NK-92 (cell line): ENCODE measurements around the gene PACSIN2.
"Not testable (repeated sequence)": the region's sequence is repeated elsewhere in the genome, so short reads cannot be mapped to it uniquely, and the experiment has no call there.

Experiments
- DNase-seq: peaks from one replicate; lab custom pipeline; 2025; ENCODE audit not compliant: unreplicated experiment; lab: John Stamatoyannopoulos, UW

The PACSIN2 gene

GRCh38 chr22:42967933-42968332 lies 47.0 kb downstream of the PACSIN2 start:
- DNase-seq, result no peak

GRCh38 chr22:42967005-42967404 lies 47.9 kb downstream of the PACSIN2 start:
- no peak for DNase-seq

GRCh38 chr22:42966497-42966896 lies 48.5 kb downstream of the PACSIN2 start:
- DNase-seq, result no peak

GRCh38 chr22:42964994-42965699 lies 49.8 kb downstream of the PACSIN2 start:
- no peak for DNase-seq

GRCh38 chr22:42963231-42963595 lies 51.7 kb downstream of the PACSIN2 start:
- DNase-seq, result no peak

- DNase-seq, result no peak
These were observed 52.4 kb downstream of the PACSIN2 start for GRCh38 chr22:42962295-42963230.

- no peak for DNase-seq
These were observed 53.1 kb downstream of the PACSIN2 start for GRCh38 chr22:42961810-42962209.

- not testable (repeated sequence) for DNase-seq
These were observed 53.6 kb downstream of the PACSIN2 start for GRCh38 chr22:42961400-42961690.

GRCh38 chr22:42960531-42961399 lies 54.2 kb downstream of the PACSIN2 start:
- DNase-seq, result no peak

- DNase-seq, result no peak
These were observed 55.1 kb downstream of the PACSIN2 start for GRCh38 chr22:42959576-42960509.

GRCh38 chr22:42958937-42959336 lies 56.0 kb downstream of the PACSIN2 start:
- no peak for DNase-seq

- no peak for DNase-seq
These were observed 57.0 kb downstream of the PACSIN2 start for GRCh38 chr22:42957958-42958357.

GRCh38 chr22:42957544-42957943 lies 57.4 kb downstream of the PACSIN2 start:
- DNase-seq, result no peak

- no peak for DNase-seq
These were observed 59.1 kb downstream of the PACSIN2 start for GRCh38 chr22:42955848-42956247.

GRCh38 chr22:42955087-42955635 lies 59.8 kb downstream of the PACSIN2 start:
- no peak for DNase-seq

GRCh38 chr22:42953751-42954150 lies 61.2 kb downstream of the PACSIN2 start:
- DNase-seq, result not testable (repeated sequence)

GRCh38 chr22:42951093-42951710 lies 63.7 kb downstream of the PACSIN2 start:
- no peak for DNase-seq

GRCh38 chr22:42950281-42950680 lies 64.7 kb downstream of the PACSIN2 start:
- no peak for DNase-seq

- DNase-seq, result no peak
These were observed 65.8 kb downstream of the PACSIN2 start for GRCh38 chr22:42949159-42949558.

- no peak for DNase-seq
These were observed 66.7 kb downstream of the PACSIN2 start for GRCh38 chr22:42948294-42948693.
